Measurements from ENCODE around the gene EMC1. TPM values are rescaled to one million over a fixed set of nuclear protein-coding genes. Genes with fewer than 3 reads are reported as not detected.
"Not testable (repeated sequence)": the region's sequence is repeated elsewhere in the genome, so short reads cannot be mapped to it uniquely, and the experiment has no call there.

The EMC1 gene
- total RNA-seq, 2 donors from 2014 or later: 42.1 to 86.2 TPM

- TF ChIP-seq, protein P1, sequence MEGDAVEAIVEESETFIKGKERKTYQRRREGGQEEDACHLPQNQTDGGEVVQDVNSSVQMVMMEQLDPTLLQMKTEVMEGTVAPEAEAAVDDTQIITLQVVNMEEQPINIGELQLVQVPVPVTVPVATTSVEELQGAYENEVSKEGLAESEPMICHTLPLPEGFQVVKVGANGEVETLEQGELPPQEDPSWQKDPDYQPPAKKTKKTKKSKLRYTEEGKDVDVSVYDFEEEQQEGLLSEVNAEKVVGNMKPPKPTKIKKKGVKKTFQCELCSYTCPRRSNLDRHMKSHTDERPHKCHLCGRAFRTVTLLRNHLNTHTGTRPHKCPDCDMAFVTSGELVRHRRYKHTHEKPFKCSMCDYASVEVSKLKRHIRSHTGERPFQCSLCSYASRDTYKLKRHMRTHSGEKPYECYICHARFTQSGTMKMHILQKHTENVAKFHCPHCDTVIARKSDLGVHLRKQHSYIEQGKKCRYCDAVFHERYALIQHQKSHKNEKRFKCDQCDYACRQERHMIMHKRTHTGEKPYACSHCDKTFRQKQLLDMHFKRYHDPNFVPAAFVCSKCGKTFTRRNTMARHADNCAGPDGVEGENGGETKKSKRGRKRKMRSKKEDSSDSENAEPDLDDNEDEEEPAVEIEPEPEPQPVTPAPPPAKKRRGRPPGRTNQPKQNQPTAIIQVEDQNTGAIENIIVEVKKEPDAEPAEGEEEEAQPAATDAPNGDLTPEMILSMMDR (IDR thresholded peaks at IDR 0.05): no peak
- TF ChIP-seq POLR2A (IDR thresholded peaks at IDR 0.05) (no peak), POLR2AphosphoS5 (IDR thresholded peaks at IDR 0.05) (no peak)
- 76% methylated on average over 15 of the region's 15 CpGs for WGBS
- Histone ChIP-seq H3K9me3 (no peaks in the 10 kb centered on the region), H3K27ac (no peak overlapping the region), H3K4me3 (no peak overlapping the region), H3K36me3 (peaks cover 5 to 22% of the 10 kb centered on the region in 2 donors), H3K27me3 (replicated peaks; ENCODE audit: insufficient read depth) (no peaks in the 10 kb centered on the region), H3K4me1 (replicated peaks) (no peaks in the 10 kb centered on the region)
- no peak for DNase-seq (ENCODE audit: low spot score)
- intact Hi-C loops (cut with DNase I): no loop called here
Measured at GRCh38 chr1:19257178-19257914, 6.0 kb upstream of the EMC1 start.

DNA sequence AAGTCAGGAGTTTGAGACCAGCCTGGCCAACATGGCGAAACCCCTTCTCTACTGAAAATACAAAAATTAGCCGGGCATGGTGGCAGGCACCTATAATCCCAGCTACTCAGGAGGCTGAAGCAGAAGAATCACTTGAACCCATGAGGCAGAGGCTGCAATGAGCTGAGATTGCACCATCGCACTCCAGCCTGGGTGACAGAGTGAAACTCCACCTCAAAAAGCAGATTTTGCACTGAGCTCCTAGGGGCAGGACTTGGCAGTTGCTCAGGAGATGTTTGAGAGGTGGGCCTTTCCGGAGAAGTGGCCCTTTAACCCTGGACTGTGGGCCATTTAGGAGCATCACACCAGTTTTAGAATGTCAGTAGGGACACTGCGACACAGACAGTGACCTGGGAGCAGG lies 5.0 kb upstream of the EMC1 start:
- WGBS: 91% methylated on average over 5 of the region's 5 CpGs
- H3K9me3 ChIP-seq; H3K4me1 ChIP-seq (replicated peaks); H3K27me3 ChIP-seq (replicated peaks; ENCODE audit: insufficient read depth); H3K4me3 ChIP-seq; intact Hi-C loops (cut with DNase I); DNase-seq (ENCODE audit: low spot score); H3K27ac ChIP-seq: not testable (repeated sequence)
- peaks cover 5 to 22% of the 10 kb centered on the region in 2 donors for H3K36me3 ChIP-seq

DNA sequence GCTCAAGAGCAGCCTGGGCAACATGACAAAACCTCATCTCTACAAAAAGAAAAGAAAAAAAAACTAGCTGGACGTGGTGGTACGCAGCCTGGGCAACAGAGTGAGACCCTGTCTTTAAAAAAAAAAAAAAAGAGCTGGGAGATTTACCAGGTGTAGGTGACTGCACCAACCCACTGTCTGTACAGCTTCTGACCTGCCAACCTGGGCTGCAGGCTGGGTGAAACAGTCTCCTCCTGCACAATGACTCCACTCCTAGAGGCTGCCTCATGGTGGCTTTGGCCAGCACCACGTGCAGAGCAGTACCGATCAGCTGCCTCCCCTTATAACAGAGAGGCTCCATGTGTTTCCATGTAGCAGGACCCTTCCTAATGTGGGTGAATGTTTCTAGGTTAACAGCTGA lies 4.0 kb upstream of the EMC1 start:
- 83% methylated on average over 4 of the region's 4 CpGs for WGBS
- no peaks in the 10 kb centered on the region for H3K9me3 ChIP-seq
- no peak overlapping the region for H3K27ac ChIP-seq
- intact Hi-C loops (cut with DNase I): no loop called here
- H3K4me3 ChIP-seq: no peak overlapping the region
- peaks cover 5 to 22% of the 10 kb centered on the region in 2 donors for H3K36me3 ChIP-seq
- H3K4me1 ChIP-seq (replicated peaks): peaks cover 7% of the 10 kb centered on the region
- no peaks in the 10 kb centered on the region for H3K27me3 ChIP-seq (replicated peaks; ENCODE audit: insufficient read depth)
- TF ChIP-seq POLR2A (IDR thresholded peaks at IDR 0.05) (no peak), POLR2AphosphoS5 (IDR thresholded peaks at IDR 0.05) (no peak)
- TF ChIP-seq, protein P1 (IDR thresholded peaks at IDR 0.05): no peak
- DNase-seq (ENCODE audit: low spot score): no peak

- Histone ChIP-seq H3K27me3 (replicated peaks; ENCODE audit: insufficient read depth) (no peaks in the 10 kb centered on the region), H3K9me3 (no peaks in the 10 kb centered on the region), H3K4me3 (no peak overlapping the region), H3K27ac (no peak overlapping the region), H3K36me3 (peaks cover 5 to 22% of the 10 kb centered on the region in 2 donors), H3K4me1 (replicated peaks) (peaks cover 8% of the 10 kb centered on the region)
- intact Hi-C loops (cut with DNase I): no loop called here
- DNase-seq (ENCODE audit: low spot score): no peak
- TF ChIP-seq POLR2A (IDR thresholded peaks at IDR 0.05) (no peak), POLR2AphosphoS5 (IDR thresholded peaks at IDR 0.05) (no peak)
- TF ChIP-seq, protein P1 (IDR thresholded peaks at IDR 0.05): no peak
Measured at GRCh38 chr1:19254416-19254815, 3.1 kb upstream of the EMC1 start.

DNA sequence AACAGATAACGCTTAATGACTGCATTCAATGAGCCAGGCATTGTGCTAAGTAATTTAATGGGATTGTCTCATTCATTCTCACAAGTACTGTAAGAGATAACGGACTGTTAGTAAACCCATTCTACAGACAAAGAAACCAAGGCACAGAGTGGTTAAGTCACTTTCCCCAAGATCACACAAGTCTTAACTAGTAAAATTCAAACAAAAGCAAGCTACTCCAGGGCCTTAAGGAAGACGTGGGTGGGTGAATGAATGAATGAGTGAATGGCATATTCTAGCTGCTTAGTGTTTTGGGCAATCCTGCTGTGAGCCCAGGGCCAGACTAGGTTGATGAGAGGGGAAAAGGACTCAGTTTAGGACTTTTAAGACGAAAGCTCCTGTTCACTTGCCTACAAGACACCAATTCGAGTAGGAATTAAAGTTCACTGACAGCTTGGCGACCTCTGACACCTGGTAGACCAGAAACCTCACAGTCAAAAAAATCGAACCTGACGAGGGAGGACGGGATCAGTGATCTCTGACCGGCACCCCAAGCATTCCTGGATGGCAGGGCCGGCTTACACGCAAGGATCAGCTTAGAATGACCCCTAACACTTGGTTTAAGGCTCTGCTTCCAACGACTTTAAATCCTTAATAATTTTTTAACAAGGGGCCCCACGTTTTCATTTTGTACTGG lies 557 bp downstream of the EMC1 start:
- DNase-seq (ENCODE audit: low spot score): no peak
- Histone ChIP-seq H3K4me1 (replicated peaks) (peaks cover 8% of the 10 kb centered on the region), H3K36me3 (no peaks in the 10 kb centered on the region), H3K27me3 (replicated peaks; ENCODE audit: insufficient read depth) (no peaks in the 10 kb centered on the region), H3K4me3 (peak overlapping the region; percentile 77 to 85), H3K9me3 (no peaks in the 10 kb centered on the region), H3K27ac (peak overlapping the region; percentile 88 to 95)
- TF ChIP-seq POLR2AphosphoS5 (IDR thresholded peaks at IDR 0.05) (no peak), POLR2A (IDR thresholded peaks at IDR 0.05) (no peak)
- TF ChIP-seq, protein P1 (IDR thresholded peaks at IDR 0.05): no peak
- WGBS: 11% methylated on average over 14 of the region's 14 CpGs
- intact Hi-C loops (cut with DNase I): no loop called here
